Measurements from ENCODE around the gene EPHA1.

DNA sequence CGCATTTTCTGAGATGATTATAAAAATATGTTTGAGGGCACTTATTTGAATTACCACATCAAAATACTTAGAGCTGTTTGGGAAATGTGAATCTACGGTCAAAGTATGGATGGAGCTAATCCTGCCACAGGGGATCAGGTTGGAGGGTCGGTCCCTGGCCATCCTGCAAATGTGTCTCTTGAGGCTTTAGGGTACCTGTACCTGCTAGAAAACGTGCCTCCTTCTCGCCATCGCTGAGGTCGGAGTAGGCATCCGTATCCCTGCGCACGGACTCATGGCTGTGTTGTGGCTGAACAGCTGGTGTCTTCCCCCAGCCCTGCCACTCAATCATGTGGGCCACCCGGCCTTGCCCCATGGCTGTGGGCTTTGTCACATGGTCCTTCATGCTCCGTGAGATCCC lies 50.0 kb downstream of the EPHA1 start:
- TF ChIP-seq, protein P1, sequence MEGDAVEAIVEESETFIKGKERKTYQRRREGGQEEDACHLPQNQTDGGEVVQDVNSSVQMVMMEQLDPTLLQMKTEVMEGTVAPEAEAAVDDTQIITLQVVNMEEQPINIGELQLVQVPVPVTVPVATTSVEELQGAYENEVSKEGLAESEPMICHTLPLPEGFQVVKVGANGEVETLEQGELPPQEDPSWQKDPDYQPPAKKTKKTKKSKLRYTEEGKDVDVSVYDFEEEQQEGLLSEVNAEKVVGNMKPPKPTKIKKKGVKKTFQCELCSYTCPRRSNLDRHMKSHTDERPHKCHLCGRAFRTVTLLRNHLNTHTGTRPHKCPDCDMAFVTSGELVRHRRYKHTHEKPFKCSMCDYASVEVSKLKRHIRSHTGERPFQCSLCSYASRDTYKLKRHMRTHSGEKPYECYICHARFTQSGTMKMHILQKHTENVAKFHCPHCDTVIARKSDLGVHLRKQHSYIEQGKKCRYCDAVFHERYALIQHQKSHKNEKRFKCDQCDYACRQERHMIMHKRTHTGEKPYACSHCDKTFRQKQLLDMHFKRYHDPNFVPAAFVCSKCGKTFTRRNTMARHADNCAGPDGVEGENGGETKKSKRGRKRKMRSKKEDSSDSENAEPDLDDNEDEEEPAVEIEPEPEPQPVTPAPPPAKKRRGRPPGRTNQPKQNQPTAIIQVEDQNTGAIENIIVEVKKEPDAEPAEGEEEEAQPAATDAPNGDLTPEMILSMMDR (IDR thresholded peaks at IDR 0.05; ENCODE audit: insufficient read depth, low read depth, low read length) = no peak
- TF ChIP-seq EZH2 (IDR thresholded peaks at IDR 0.05; ENCODE audit: insufficient read depth, low read length) = no peak

Data from astrocyte (in vitro differentiated cells and primary cell).